OCI-LY7 (cell line): ENCODE data around the gene INTS7. TPM values are rescaled to one million over a fixed set of nuclear protein-coding genes. Genes with fewer than 3 reads are reported as not detected.

Source experiments
- BruUV-seq: library from RNA; stranded (reverse); fragments of 400-500 nt; replicated peaks from 2 replicates; lab custom pipeline; 2021; lab: Mats Ljungman, UMichigan
- CTCF ChIA-PET: fragments of 300-600 bp; sonication (Branson Sonifier 250); formaldehyde crosslinking; loops from one replicate; lab custom pipeline; 2022; ENCODE audit warnings: antibody characterized with exemption; ENCODE audit not compliant: unreplicated experiment; lab: Charles Lee
- POLR2A ChIA-PET: fragments of 300-600 bp; sonication (Branson Sonifier 250); formaldehyde crosslinking; loops from one replicate; lab custom pipeline; 2022; ENCODE audit warnings: antibody characterized with exemption; lab: Charles Lee
- DNase-seq: peaks from one replicate; pipeline ENCODE4 v3.0.0-alpha.2; 2015; ENCODE audit warnings: low spot score
- H2AFZ ChIP-seq: fragments of 200-600 bp; sonication (generic), shearing (Covaris generic); 2 replicates; pipeline ENCODE4 v1.6.1; 2014; ENCODE audit warnings: mild to moderate bottlenecking, antibody characterized with exemption, low read length, moderate library complexity
- H3K27ac ChIP-seq: fragments of 200-600 bp; sonication (generic); 2 replicates; pipeline ENCODE4 v1.5.1; 2014; ENCODE audit warnings: mixed run types, low read depth, mild to moderate bottlenecking, moderate library complexity, low read length, inconsistent platforms; ENCODE audit not compliant: poor library complexity, severe bottlenecking
- H3K36me3 ChIP-seq: fragments of 200-600 bp; sonication (generic); 2 replicates; pipeline ENCODE4 v1.6.1; 2014; ENCODE audit warnings: mild to moderate bottlenecking, antibody characterized with exemption, low read length, moderate library complexity, mixed read lengths; ENCODE audit not compliant: insufficient read depth
- H3K4me1 ChIP-seq: fragments of 200-600 bp; sonication (generic); 2 replicates; pipeline ENCODE4 v1.5.1; 2014; ENCODE audit warnings: mild to moderate bottlenecking, low read length; ENCODE audit not compliant: insufficient read depth, poor library complexity, severe bottlenecking
- H3K4me2 ChIP-seq: fragments of 200-600 bp; sonication (generic); 2 replicates; pipeline ENCODE4 v1.6.1; 2014; ENCODE audit warnings: mild to moderate bottlenecking, low read length
- H3K4me3 ChIP-seq: fragments of 200-600 bp; sonication (generic); 2 replicates; pipeline ENCODE4 v1.5.1; 2014; ENCODE audit warnings: mild to moderate bottlenecking, low read depth, low read length; ENCODE audit not compliant: poor library complexity, severe bottlenecking
- H3K79me2 ChIP-seq: fragments of 200-600 bp; sonication (generic); 2 replicates; pipeline ENCODE4 v1.6.1; 2016; ENCODE audit warnings: low read depth, mild to moderate bottlenecking, low read length, moderate library complexity, mixed read lengths; ENCODE audit not compliant: insufficient read depth
- H3K9me2 ChIP-seq: fragments of 200-600 bp; sonication (generic); 2 replicates; pipeline ENCODE4 v1.6.1; 2016; ENCODE audit warnings: mild to moderate bottlenecking, low read length, mixed read lengths; ENCODE audit not compliant: insufficient read depth
- H3K9me3 ChIP-seq: fragments of 200-600 bp; sonication (generic); 2 replicates; pipeline ENCODE4 v1.6.1; 2014; ENCODE audit warnings: mild to moderate bottlenecking, mixed run types, low read length, mixed read lengths
- H4K20me1 ChIP-seq: fragments of 200-600 bp; sonication (generic); 2 replicates; pipeline ENCODE4 v1.6.1; 2014; ENCODE audit warnings: mild to moderate bottlenecking, antibody characterized with exemption, low read length, moderate library complexity, mixed read lengths; ENCODE audit not compliant: insufficient read depth
- CTCF ChIP-seq: fragments of 200-600 bp; sonication (generic); conservative IDR thresholded peaks from 2 replicates; pipeline ENCODE4 v1.5.1; 2014; ENCODE audit warnings: mild to moderate bottlenecking, antibody characterized with exemption, low read length, moderate library complexity, mixed read lengths
- EZH2phosphoT487 ChIP-seq: fragments of 200-600 bp; sonication (generic); IDR thresholded peaks from 2 replicates; pipeline ENCODE4 v1.6.1; 2018; ENCODE audit warnings: low read depth, borderline replicate concordance, mild to moderate bottlenecking, mixed run types, antibody characterized with exemption, low read length, moderate library complexity, mixed read lengths
- intact Hi-C: fragments of 100-400 bp; cut with micrococcal nuclease; formaldehyde crosslinking; loops from one replicate; pipeline ENCODE4 v1.10.0; 2022; ENCODE audit not compliant: unreplicated experiment
- total RNA-seq, 2 experiments: library from RNA; depleted of rRNA in 1 of 2; stranded (reverse); fragments of >200 nt in 1 of 2; shearing (Covaris generic) in 1 of 2; gene quantifications; 2 replicates each; pipeline ENCODE4 v1.2.3, GENCODE V29; 2014 to 2022

The INTS7 gene
- total RNA-seq, 2 experiments from 2014 or later: 17.8 to 25.8 TPM

- H4K20me1 ChIP-seq: no peaks in the 10 kb centered on the region
- no peak for DNase-seq
- no peak overlapping the region for H3K27ac ChIP-seq
- no peak overlapping the region for H3K4me2 ChIP-seq
- ChIA-PET POLR2A (interaction anchor here (0.6 to 0.7 kb wide), 2 partner anchors 135 to 401 kb away, joined by 3 to 4 read pairs; no protein-coding TSS in a partner anchor), CTCF (no interaction called here)
- intact Hi-C loops: no loop called here
- no peak for TF ChIP-seq CTCF
- no peak for TF ChIP-seq EZH2phosphoT487
- H3K4me1 ChIP-seq: no peaks in the 10 kb centered on the region
- H2AFZ ChIP-seq: no peak overlapping the region
- H3K9me3 ChIP-seq: no peaks in the 10 kb centered on the region
- no peak overlapping the region for H3K4me3 ChIP-seq
- no peaks in the 10 kb centered on the region for H3K79me2 ChIP-seq
- no TSS peak for BruUV-seq
- no peaks in the 10 kb centered on the region for H3K36me3 ChIP-seq
- H3K9me2 ChIP-seq: no peaks in the 10 kb centered on the region
Measured at GRCh38 chr1:211928290-211928801, 107.0 kb downstream of the INTS7 start.

- H3K79me2 ChIP-seq: no peaks in the 10 kb centered on the region
- POLR2A ChIA-PET: no interaction called here
- no peaks in the 10 kb centered on the region for H4K20me1 ChIP-seq
- H2AFZ ChIP-seq: no peak overlapping the region
- H3K36me3 ChIP-seq: no peaks in the 10 kb centered on the region
- intact Hi-C loops: no loop called here
- no peak overlapping the region for H3K27ac ChIP-seq
- TF ChIP-seq EZH2phosphoT487 (no peak), CTCF (no peak)
- no peaks in the 10 kb centered on the region for H3K4me1 ChIP-seq
- H3K4me3 ChIP-seq: no peak overlapping the region
- no TSS peak for BruUV-seq
- no peaks in the 10 kb centered on the region for H3K9me2 ChIP-seq
- CTCF ChIA-PET: no interaction called here
- no peaks in the 10 kb centered on the region for H3K9me3 ChIP-seq
- peak; percentile 29 for DNase-seq
- no peak overlapping the region for H3K4me2 ChIP-seq
Measured at GRCh38 chr1:211925016-211925415, 110.3 kb downstream of the INTS7 start.

- intact Hi-C loops: no loop called here
- no TSS peak for BruUV-seq
- Histone ChIP-seq H3K4me3 (no peak overlapping the region), H3K4me2 (no peak overlapping the region), H3K9me2 (no peaks in the 10 kb centered on the region), H3K4me1 (no peaks in the 10 kb centered on the region), H3K9me3 (no peaks in the 10 kb centered on the region), H4K20me1 (no peaks in the 10 kb centered on the region), H3K79me2 (no peaks in the 10 kb centered on the region), H3K36me3 (no peaks in the 10 kb centered on the region), H2AFZ (no peak overlapping the region), H3K27ac (no peak overlapping the region)
- ChIA-PET CTCF (no interaction called here), POLR2A (no interaction called here)
- no peak for TF ChIP-seq CTCF
- TF ChIP-seq EZH2phosphoT487: no peak
- no peak for DNase-seq
Measured at GRCh38 chr1:211924256-211924655, 111.1 kb downstream of the INTS7 start.
